ENCODE data around the gene NPTN. TPM values are rescaled to one million over a fixed set of nuclear protein-coding genes. Genes with fewer than 3 reads are reported as not detected.

The NPTN gene
- polyA plus RNA-seq, 2 of the 4 experiments (the other 2 are of a cell fraction) = 150 to 201 TPM

DNA sequence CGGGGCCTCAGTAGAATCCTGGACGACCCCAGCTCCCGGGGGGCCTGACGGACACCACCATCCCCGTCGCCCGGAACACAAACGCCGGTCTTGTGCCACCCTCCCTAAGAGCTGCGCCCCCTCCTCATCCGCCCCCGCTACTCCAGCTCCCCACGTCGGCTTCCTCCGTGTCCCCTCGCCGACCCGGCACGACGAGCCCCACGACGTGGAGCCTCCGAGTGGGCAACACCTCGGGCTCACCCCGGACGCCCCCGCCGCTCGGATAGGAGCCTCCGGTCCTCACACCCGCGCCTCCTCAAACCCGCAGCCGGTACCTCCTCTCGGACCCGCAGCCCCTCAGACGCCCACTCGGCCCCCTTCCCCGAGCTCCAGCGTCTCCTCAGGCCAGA lies 525 bp downstream of the NPTN start:
- no peaks in the 10 kb centered on the region for H3K9me3 ChIP-seq
- no peak for FAIRE-seq
- 1% methylated on average over 13 of the region's 40 CpGs for WGBS (ENCODE audit: missing lambda C conversion rate)
- ChIA-PET POLR2A (interaction anchor here (1.0 to 3.9 kb wide), 4 partner anchors 10 to 68 kb away, joined by 3 to 21 read pairs (median 4); no protein-coding TSS in a partner anchor), CTCF (interaction anchor here (0.8 to 17.2 kb wide), 5 partner anchors 9 to 327 kb away, joined by 3 to 214 read pairs (median 14); no protein-coding TSS in a partner anchor)
- peak overlapping the region; percentile 96 for H3K4me3 ChIP-seq
- peaks cover 58% of the 10 kb centered on the region for H3K4me1 ChIP-seq
- H3K27ac ChIP-seq = peak overlapping the region; percentile 95 to 96
- H3K4me2 ChIP-seq = peak overlapping the region; percentile 93
- peak in 1 of 2 experiments; percentile 0; a peak in 3 of 6 replicates for ATAC-seq
- TF ChIP-seq CBX8 (IDR thresholded peaks at IDR 0.05) = no peak
- no peak for TF ChIP-seq RARB (CRISPR knock-in tag; IDR thresholded peaks at IDR 0.05)
- TF ChIP-seq, protein P1, sequence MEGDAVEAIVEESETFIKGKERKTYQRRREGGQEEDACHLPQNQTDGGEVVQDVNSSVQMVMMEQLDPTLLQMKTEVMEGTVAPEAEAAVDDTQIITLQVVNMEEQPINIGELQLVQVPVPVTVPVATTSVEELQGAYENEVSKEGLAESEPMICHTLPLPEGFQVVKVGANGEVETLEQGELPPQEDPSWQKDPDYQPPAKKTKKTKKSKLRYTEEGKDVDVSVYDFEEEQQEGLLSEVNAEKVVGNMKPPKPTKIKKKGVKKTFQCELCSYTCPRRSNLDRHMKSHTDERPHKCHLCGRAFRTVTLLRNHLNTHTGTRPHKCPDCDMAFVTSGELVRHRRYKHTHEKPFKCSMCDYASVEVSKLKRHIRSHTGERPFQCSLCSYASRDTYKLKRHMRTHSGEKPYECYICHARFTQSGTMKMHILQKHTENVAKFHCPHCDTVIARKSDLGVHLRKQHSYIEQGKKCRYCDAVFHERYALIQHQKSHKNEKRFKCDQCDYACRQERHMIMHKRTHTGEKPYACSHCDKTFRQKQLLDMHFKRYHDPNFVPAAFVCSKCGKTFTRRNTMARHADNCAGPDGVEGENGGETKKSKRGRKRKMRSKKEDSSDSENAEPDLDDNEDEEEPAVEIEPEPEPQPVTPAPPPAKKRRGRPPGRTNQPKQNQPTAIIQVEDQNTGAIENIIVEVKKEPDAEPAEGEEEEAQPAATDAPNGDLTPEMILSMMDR (IDR thresholded peaks at IDR 0.05) = no peak
- no peak for TF ChIP-seq SMC3 (IDR thresholded peaks at IDR 0.05)
- no peak for TF ChIP-seq RAD21 (conservative IDR thresholded peaks at IDR 0.05 in 1 of 2, IDR thresholded peaks at IDR 0.05 in 1 of 2)
- no peak for TF ChIP-seq ATOH8 (CRISPR knock-in tag; IDR thresholded peaks at IDR 0.05; ENCODE audit: low read depth)
- TF ChIP-seq JUNB (IDR thresholded peaks at IDR 0.05) = no peak
- TF ChIP-seq BHLHE40 (IDR thresholded peaks at IDR 0.05; ENCODE audit: low read depth, low read length) = no peak
- DNase-seq (ENCODE audit: low read depth in 1 of 2, low spot score in 1 of 2) = no peak

GRCh38 chr15:73631915-73632669 lies 1.1 kb downstream of the NPTN start:
- peak; percentile 16 to 30; a peak in 3 of 6 replicates for ATAC-seq
- Histone ChIP-seq H3K9me3 (no peaks in the 10 kb centered on the region), H3K4me2 (peak overlapping the region; percentile 93), H3K27ac (peak overlapping the region; percentile 95 to 96), H3K4me1 (peaks cover 62% of the 10 kb centered on the region), H3K4me3 (peak overlapping the region; percentile 96)
- no peak for FAIRE-seq
- 33% methylated on average over 6 of the region's 6 CpGs for WGBS (ENCODE audit: missing lambda C conversion rate)
- TF ChIP-seq TFCP2L1 (CRISPR knock-in tag; IDR thresholded peaks at IDR 0.05) = no peak
- TF ChIP-seq, protein P2, sequence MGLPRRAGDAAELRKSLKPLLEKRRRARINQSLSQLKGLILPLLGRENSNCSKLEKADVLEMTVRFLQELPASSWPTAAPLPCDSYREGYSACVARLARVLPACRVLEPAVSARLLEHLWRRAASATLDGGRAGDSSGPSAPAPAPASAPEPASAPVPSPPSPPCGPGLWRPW (IDR thresholded peaks at IDR 0.05) = no peak
- TF ChIP-seq CHD4 (IDR thresholded peaks at IDR 0.05; ENCODE audit: borderline replicate concordance) = no peak
- TF ChIP-seq HDAC2 (IDR thresholded peaks at IDR 0.05) = no peak
- no peak for TF ChIP-seq RNF2 (IDR thresholded peaks at IDR 0.05; ENCODE audit: borderline replicate concordance, low read depth)
- TF ChIP-seq POLR2AphosphoS2 (conservative IDR thresholded peaks at IDR 0.05; ENCODE audit: low read length) = no peak
- no peak for TF ChIP-seq GATA3 (IDR thresholded peaks at IDR 0.05; ENCODE audit: borderline replicate concordance)
- no peak for TF ChIP-seq SMC3 (IDR thresholded peaks at IDR 0.05)
- DNase-seq (ENCODE audit: low read depth in 1 of 2, low spot score in 1 of 2) = peak; percentile 26 to 50
- ChIA-PET CTCF (interaction anchor here (0.8 to 17.2 kb wide), 7 partner anchors 9 to 327 kb away, joined by 3 to 214 read pairs (median 4); no protein-coding TSS in a partner anchor), POLR2A (interaction anchor here (0.6 to 3.9 kb wide), 4 partner anchors 14 to 251 kb away, joined by 3 to 21 read pairs (median 3); no protein-coding TSS in a partner anchor)

GRCh38 chr15:73630921-73631362 lies 2.2 kb downstream of the NPTN start:
- FAIRE-seq = no peak
- POLR2A ChIA-PET = interaction anchor here (1.0 kb wide), 1 partner anchor 14 kb away, joined by 3 read pairs; no protein-coding TSS in a partner anchor
- no peak for ATAC-seq
- no peak for TF ChIP-seq RNF2 (IDR thresholded peaks at IDR 0.05; ENCODE audit: borderline replicate concordance, low read depth)
- TF ChIP-seq JUNB (IDR thresholded peaks at IDR 0.05) = no peak
- WGBS (ENCODE audit: missing lambda C conversion rate) = 63% methylated on average over 4 of the region's 4 CpGs
- peak overlapping the region; percentile 93 for H3K4me2 ChIP-seq
- no peaks in the 10 kb centered on the region for H3K9me3 ChIP-seq
- no peak overlapping the region for H3K27ac ChIP-seq
- CTCF ChIA-PET = interaction anchor here (1.3 to 17.2 kb wide), 7 partner anchors 27 to 326 kb away, joined by 3 to 214 read pairs (median 4); no protein-coding TSS in a partner anchor
- H3K4me3 ChIP-seq = no peak overlapping the region
- H3K4me1 ChIP-seq = peaks cover 72% of the 10 kb centered on the region
- no peak for DNase-seq (ENCODE audit: low read depth in 1 of 2, low spot score in 1 of 2)

Measured in A549 (cell line).